Hepatocyte (in vitro differentiated cells): ENCODE data around the gene FNDC11.

Experiments
- CTCF ChIP-seq: fragments of 200-600 bp; sonication (generic); IDR thresholded peaks from 2 replicates; pipeline ENCODE4 v1.5.1; 2016; ENCODE audit warnings: antibody characterized with exemption, mild to moderate bottlenecking; ENCODE audit not compliant: poor library complexity
- EZH2phosphoT487 ChIP-seq: fragments of 200-600 bp; sonication (generic); IDR thresholded peaks from one replicate; pipeline ENCODE4 v1.6.1; 2018; ENCODE audit warnings: antibody characterized with exemption, mild to moderate bottlenecking, low read depth, moderate library complexity; ENCODE audit not compliant: unreplicated experiment, severe bottlenecking

GRCh38 chr20:63519668-63520503, 34.1 kb upstream of the FNDC11 start:
- TF ChIP-seq CTCF = peak; percentile 29
- TF ChIP-seq EZH2phosphoT487 = no peak
